DND-41 (cell line): ENCODE data around the gene MYBPC1.

ENCODE experiments used
- ATAC-seq: fragments of 200-7000 bp; cut with Tn5 transposase; 3 replicates; pipeline ENCODE4 v1.9.1; 2021; ENCODE audit warnings: low read depth; ENCODE audit not compliant: insufficient read depth
- DNase-seq: peaks from one replicate; pipeline ENCODE4 v3.0.0-alpha.2; 2020
- H2AFZ ChIP-seq: 2 replicates; pipeline ENCODE4 v1.6.0; 2012; ENCODE audit warnings: low read depth, low read length
- H3K27ac ChIP-seq: 2 replicates; pipeline ENCODE4 v1.5.1; 2012; ENCODE audit warnings: low read length, inconsistent platforms
- H3K27me3 ChIP-seq: fragments of 200-600 bp; sonication (generic); 2 replicates; pipeline ENCODE4 v1.6.0; 2012; ENCODE audit warnings: low read length, mild to moderate bottlenecking, inconsistent platforms; ENCODE audit not compliant: insufficient read depth, poor library complexity
- H3K36me3 ChIP-seq: 2 replicates; pipeline ENCODE4 v1.5.1; 2012; ENCODE audit warnings: low read length, inconsistent platforms; ENCODE audit not compliant: insufficient read depth
- H3K4me1 ChIP-seq: 2 replicates; pipeline ENCODE4 v1.5.1; 2012; ENCODE audit warnings: mild to moderate bottlenecking, low read length; ENCODE audit not compliant: insufficient read depth
- H3K4me2 ChIP-seq: 2 replicates; pipeline ENCODE4 v1.6.0; 2012; ENCODE audit warnings: mild to moderate bottlenecking, moderate library complexity, low read length, inconsistent platforms; ENCODE audit not compliant: insufficient read depth
- H3K4me3 ChIP-seq, 2 experiments: fragments of 200-600 bp in 1 of 2; shearing (Covaris generic) in 1 of 2; 2 replicates each; pipeline ENCODE4 v1.5.1; 2012 to 2016; ENCODE audit warnings: inconsistent platforms in 2 of 2, low read length in 2 of 2, mild to moderate bottlenecking in 2 of 2, low read depth in 1 of 2, moderate library complexity in 1 of 2
- H3K79me2 ChIP-seq: 2 replicates; pipeline ENCODE4 v1.6.0; 2012; ENCODE audit warnings: low read length, inconsistent platforms; ENCODE audit not compliant: insufficient read depth
- H3K9ac ChIP-seq: 2 replicates; pipeline ENCODE4 v1.6.0; 2012; ENCODE audit warnings: low read depth, mild to moderate bottlenecking, inconsistent platforms, low read length, moderate library complexity
- H3K9me3 ChIP-seq: 2 replicates; pipeline ENCODE4 v1.5.1; 2012; ENCODE audit warnings: low read length, moderate library complexity, mild to moderate bottlenecking, inconsistent platforms; ENCODE audit not compliant: insufficient read depth, severe bottlenecking
- H4K20me1 ChIP-seq: 2 replicates; pipeline ENCODE4 v1.6.0; 2012; ENCODE audit warnings: low read length; ENCODE audit not compliant: insufficient read depth
- EZH2 ChIP-seq: IDR thresholded peaks from 3 replicates; pipeline ENCODE4 v1.6.1; 2012; ENCODE audit warnings: borderline replicate concordance, low read depth, mild to moderate bottlenecking, moderate library complexity, low read length, inconsistent platforms; ENCODE audit not compliant: severe bottlenecking
- TF ChIP-seq, protein P1 (sequence below): IDR thresholded peaks from 2 replicates; pipeline ENCODE4 v1.5.1; 2012; ENCODE audit warnings: borderline replicate concordance, low read length, moderate library complexity, mild to moderate bottlenecking; ENCODE audit not compliant: poor library complexity, severe bottlenecking; ENCODE audit errors: extremely low read depth

The MYBPC1 gene

DNA sequence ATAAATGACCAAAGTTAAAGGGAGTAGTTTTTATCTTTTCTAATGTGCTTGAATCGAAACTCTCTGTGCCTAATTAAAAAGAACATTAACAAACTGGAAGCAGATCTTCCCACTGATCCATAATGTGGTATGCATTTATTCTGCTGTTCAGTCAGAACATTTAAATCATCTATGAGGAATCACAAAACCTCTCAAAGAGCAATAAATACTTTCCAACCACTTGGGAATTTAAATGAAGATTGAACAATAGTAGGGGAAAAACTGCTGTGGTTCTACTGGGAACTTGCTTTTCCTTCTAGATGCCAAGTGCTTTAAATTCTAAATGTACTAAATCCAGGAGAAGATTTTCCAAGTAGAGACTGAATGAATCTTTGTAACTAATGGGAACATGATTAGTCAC, 90.3 kb downstream of the MYBPC1 start:
- Histone ChIP-seq H3K4me2 (no peak overlapping the region), H3K4me1 (no peaks in the 10 kb centered on the region), H3K9ac (no peak overlapping the region), H3K27ac (no peak overlapping the region), H4K20me1 (no peaks in the 10 kb centered on the region), H3K36me3 (no peaks in the 10 kb centered on the region), H3K4me3 (no peak overlapping the region), H3K27me3 (peaks cover 18% of the 10 kb centered on the region), H3K9me3 (no peaks in the 10 kb centered on the region), H3K79me2 (no peaks in the 10 kb centered on the region), H2AFZ (no peak overlapping the region)
- DNase-seq (no peak), ATAC-seq (no peak)
- no peak for TF ChIP-seq EZH2
- TF ChIP-seq, protein P1, sequence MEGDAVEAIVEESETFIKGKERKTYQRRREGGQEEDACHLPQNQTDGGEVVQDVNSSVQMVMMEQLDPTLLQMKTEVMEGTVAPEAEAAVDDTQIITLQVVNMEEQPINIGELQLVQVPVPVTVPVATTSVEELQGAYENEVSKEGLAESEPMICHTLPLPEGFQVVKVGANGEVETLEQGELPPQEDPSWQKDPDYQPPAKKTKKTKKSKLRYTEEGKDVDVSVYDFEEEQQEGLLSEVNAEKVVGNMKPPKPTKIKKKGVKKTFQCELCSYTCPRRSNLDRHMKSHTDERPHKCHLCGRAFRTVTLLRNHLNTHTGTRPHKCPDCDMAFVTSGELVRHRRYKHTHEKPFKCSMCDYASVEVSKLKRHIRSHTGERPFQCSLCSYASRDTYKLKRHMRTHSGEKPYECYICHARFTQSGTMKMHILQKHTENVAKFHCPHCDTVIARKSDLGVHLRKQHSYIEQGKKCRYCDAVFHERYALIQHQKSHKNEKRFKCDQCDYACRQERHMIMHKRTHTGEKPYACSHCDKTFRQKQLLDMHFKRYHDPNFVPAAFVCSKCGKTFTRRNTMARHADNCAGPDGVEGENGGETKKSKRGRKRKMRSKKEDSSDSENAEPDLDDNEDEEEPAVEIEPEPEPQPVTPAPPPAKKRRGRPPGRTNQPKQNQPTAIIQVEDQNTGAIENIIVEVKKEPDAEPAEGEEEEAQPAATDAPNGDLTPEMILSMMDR, result no peak

DNA sequence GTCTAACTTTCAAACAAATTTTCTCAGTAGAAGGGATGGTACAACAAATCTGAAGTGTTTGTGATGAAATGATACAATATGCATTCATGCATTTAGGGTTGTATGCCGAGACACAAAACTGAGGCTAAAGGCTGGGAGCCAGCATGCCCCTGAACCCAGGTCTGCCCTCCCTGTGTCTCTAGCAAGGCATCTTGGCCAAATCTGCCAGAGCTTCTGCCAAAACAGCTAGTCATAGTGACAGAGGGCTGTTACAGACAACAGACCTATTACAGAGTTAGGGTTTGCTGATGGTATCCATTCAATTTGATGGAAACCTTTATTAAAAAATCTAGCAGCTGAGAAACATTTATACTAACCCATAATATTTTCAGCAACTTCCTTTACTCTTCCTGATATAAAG, 91.4 kb downstream of the MYBPC1 start:
- no peaks in the 10 kb centered on the region for H4K20me1 ChIP-seq
- H3K4me1 ChIP-seq, result no peaks in the 10 kb centered on the region
- DNase-seq (no peak), ATAC-seq (no peak)
- no peak overlapping the region for H2AFZ ChIP-seq
- peaks cover 13% of the 10 kb centered on the region for H3K27me3 ChIP-seq
- TF ChIP-seq EZH2, result no peak
- TF ChIP-seq, protein P1, result no peak
- no peaks in the 10 kb centered on the region for H3K36me3 ChIP-seq
- H3K4me2 ChIP-seq, result no peak overlapping the region
- no peaks in the 10 kb centered on the region for H3K9me3 ChIP-seq
- H3K4me3 ChIP-seq, result no peak overlapping the region
- no peak overlapping the region for H3K9ac ChIP-seq
- H3K27ac ChIP-seq, result no peak overlapping the region
- no peaks in the 10 kb centered on the region for H3K79me2 ChIP-seq

DNA sequence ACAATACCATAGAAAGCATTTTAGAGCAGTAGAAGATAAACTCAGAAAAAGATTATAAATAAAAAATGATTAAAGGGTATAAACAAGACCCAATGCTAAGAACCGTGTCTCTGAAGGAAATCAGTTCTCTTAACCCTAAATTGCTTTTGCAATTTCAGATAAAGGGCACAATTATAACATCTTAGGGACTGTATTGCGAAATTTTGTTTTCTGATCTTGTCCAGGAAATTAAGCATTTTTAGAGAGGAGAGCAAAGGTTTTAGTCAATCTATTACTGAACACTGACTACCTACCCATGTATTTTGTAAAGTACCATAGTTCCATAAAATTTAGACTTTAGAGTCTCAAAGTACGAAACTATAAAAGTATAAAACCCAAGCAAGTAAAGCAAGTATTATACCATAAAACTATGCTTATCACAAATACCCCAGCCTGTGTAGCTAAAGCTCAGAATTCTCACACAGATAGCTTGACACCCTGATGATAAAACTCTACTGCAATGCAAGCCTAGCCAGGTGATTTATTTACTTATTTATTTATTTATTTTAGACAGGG, 95.8 kb downstream of the MYBPC1 start:
- H3K27me3 ChIP-seq, result peaks cover 3% of the 10 kb centered on the region
- DNase-seq, result no peak

More for the DNA sequence above, 95.8 kb downstream of the MYBPC1 start:
- Histone ChIP-seq H3K4me1 (no peaks in the 10 kb centered on the region), H4K20me1 (no peaks in the 10 kb centered on the region), H3K27ac (no peak overlapping the region), H3K4me3 (no peak overlapping the region), H3K36me3 (no peaks in the 10 kb centered on the region), H2AFZ (no peak overlapping the region), H3K4me2 (no peak overlapping the region), H3K9me3 (no peaks in the 10 kb centered on the region), H3K79me2 (no peaks in the 10 kb centered on the region), H3K9ac (no peak overlapping the region)
- no peak for ATAC-seq
- TF ChIP-seq, protein P1, result no peak
- TF ChIP-seq EZH2, result no peak
